Measurements from ENCODE around the gene ZNF831.

- TF ChIP-seq CTCF (IDR thresholded peaks at IDR 0.05), result no peak
- TF ChIP-seq POLR2A (IDR thresholded peaks at IDR 0.05), result no peak
Measured at GRCh38 chr20:59224236-59224635, 60.6 kb downstream of the ZNF831 start.

Measured in heart left ventricle (tissue), 13 donors.